HG03558 (cell line): ENCODE measurements around the gene PDCD10.

Experiments used
- ATAC-seq: cut with Tn5 transposase; IDR thresholded peaks from one replicate; pipeline ENCODE4 v1.9.1; 2021; ENCODE audit warnings: moderate number of reproducible peaks; ENCODE audit not compliant: unreplicated experiment; ENCODE audit errors: extremely low read depth

Gene PDCD10

GRCh38 chr3:167734498-167735232 is at the start of gene PDCD10:
PDCD10 (minus strand) TSS chr3:167734892; CDS start chr3:167720157, 14,735 bp downstream.
- ATAC-seq, result peak; percentile 82

GRCh38 chr3:167783781-167784180 is 49.1 kb upstream of the PDCD10 start:
- ATAC-seq, result no peak

- ATAC-seq, result no peak
Observed at GRCh38 chr3:167780214-167780883, 45.7 kb upstream of the PDCD10 start.

GRCh38 chr3:167777356-167777755 is 42.7 kb upstream of the PDCD10 start:
- ATAC-seq, result peak; percentile 36

DNA sequence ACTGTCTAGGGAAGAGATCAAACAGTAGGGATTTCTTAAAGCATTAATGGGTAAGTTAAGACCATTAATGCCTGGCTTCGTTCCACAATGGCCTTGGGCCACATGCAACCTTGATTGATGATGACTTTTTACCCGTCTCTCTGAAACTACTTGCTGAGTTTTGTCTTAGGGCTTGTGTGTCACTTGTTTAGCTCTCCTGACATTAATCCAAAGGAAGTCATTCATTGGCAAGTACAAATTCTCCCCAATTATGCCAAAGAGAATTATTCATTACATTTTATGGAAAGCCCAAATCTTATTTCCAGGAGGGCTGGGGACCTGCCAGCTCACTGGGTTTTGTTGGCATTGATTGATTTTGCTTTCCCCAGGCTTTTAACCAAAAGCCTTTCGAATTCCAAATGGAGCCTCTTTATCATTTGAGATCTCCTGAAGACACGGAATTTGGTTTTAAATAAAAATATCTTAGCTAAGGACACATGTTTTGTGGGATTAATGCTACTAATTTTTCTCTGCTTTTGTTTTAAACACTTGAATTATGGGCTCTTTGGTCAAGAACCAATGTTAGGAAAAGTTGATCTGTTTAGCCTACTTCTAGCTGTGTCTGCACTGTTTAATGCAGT is 41.5 kb upstream of the PDCD10 start:
- no peak for ATAC-seq

GRCh38 chr3:167773584-167773983 is 38.9 kb upstream of the PDCD10 start:
- ATAC-seq, result peak; percentile 85

GRCh38 chr3:167772992-167773391 is 38.3 kb upstream of the PDCD10 start:
- ATAC-seq, result no peak

DNA sequence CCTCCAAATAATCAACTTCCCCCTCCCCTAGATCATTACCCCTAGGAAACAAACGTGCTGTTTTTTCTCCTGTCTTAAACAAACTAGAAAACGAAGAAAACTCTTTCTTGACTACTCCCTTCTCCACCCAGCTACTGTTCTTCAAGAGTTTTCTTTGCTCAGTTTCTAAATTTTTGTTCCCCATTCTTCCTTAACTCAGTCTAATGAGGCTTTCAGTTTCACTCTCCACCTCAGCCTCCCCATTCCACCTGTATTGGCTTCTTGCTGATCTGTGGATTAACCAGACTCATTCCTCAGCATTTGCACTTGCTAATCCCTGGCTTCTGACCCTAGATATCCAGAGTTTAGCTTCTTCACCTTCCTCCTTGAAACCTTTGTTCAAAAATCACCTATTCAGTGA is 27.6 kb upstream of the PDCD10 start:
- ATAC-seq, result no peak

GRCh38 chr3:167761302-167761701 is 26.6 kb upstream of the PDCD10 start:
- no peak for ATAC-seq

GRCh38 chr3:167754049-167754448 is 19.4 kb upstream of the PDCD10 start:
- ATAC-seq, result no peak

GRCh38 chr3:167750272-167750971 is 15.7 kb upstream of the PDCD10 start:
- peak; percentile 99 for ATAC-seq

DNA sequence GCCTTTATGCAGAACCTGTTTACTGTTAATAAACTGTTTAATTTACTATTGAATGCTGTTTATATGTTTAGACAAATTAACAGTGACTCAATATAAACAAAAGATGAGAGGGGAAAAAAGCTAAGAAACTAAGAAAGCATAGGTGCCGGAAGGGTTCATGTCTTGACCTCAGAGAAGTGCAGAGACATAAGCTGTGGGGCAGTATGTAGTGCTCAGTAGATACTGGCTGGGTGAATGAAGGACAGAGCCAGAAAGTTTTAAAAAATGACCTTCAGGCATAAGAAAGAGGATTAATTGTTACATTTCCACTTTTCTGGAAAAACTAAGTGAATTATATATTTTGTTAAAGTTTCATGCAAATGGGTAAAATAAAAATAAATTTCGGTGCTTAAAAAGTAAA is 15.0 kb upstream of the PDCD10 start:
- ATAC-seq, result no peak

- ATAC-seq, result no peak
Observed at GRCh38 chr3:167749209-167749608, 14.5 kb upstream of the PDCD10 start.

DNA sequence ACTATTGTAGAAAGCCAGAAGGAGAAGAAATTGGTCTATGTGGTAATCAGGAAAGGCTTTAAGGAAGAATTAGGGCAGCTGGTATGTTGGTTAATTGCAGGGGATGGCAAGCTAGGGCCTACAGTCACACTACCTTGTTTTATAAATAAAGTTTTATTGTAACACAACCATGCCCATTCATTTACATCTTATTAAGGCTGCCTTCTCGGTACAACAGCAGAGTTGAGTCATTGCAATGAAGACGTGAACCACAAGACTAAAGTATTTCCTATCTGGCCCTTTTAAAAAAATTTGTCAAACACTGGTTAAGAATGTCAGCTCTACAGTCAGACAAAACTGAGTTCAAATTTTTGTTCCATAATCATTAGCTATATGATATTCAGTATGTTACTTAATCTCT is 9.1 kb upstream of the PDCD10 start:
- ATAC-seq, result no peak

DNA sequence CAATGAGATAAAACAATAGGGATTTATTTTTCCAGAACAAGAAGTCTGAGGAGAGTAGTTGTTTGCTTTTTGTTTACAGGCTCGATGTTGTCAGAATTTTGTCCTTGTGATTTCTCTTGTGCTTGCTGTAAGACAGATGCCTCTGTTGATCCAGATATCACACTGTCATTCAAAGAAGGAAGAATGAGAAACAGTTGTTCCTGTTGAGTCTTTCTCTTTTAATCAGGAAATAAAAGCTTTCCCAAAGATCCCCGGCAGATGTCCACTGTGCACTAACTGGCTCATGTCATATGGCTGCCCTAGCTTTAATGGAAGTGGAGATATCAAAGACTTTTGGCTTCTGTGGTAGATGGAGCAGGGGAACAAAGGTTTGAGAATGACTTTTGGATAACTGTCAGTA is 7.6 kb upstream of the PDCD10 start:
- ATAC-seq, result no peak

DNA sequence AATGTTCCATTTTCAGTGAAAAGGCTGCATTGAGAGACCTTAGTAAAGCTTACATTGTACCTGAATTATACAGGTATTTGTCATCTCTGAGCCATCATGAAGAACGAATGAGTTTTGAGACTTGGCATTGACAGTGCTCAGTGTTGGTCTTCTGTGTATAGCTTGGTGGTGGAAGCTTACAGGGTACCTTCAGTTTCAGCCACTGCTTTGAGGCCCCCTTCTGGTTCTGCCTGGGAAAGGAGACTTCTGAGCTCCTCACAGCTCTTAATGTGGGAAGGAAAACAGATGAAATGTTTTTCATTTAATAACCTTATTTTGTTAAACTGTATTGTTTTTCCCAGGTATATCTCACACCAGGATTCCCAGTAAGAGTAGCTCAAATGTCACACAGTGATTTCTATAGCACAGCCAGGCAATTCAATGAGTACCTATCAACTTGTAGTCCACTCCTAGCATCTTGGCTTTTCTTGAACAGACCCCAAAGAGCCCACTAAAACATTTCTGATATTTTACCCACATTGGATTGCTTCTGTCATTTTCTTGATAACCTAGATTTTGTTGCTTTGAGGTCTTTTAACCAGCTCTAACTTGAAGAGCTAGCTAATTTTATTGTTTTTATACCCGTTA is 6.4 kb upstream of the PDCD10 start:
- peak; percentile 97 for ATAC-seq

- no peak for ATAC-seq
Observed at GRCh38 chr3:167739190-167739810, 4.6 kb upstream of the PDCD10 start.

DNA sequence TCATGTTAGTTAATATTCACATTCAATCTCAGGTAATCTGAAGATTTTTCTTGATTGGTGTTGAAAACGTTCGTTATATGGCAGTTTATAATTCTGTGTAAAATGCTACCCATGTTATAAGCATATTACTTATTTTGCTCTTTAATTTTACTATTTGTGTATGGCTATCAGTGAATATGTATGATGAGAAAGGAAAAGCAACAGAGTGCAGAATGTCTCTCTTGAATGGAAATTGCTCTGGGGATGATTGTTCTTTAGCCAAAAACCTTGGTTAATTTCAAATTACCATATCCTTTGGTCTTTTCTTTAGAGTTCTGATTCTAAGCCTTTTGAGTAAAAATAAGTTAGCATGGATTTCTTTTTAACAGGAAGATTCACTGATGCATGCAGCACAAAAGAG is 3.3 kb upstream of the PDCD10 start:
- ATAC-seq, result no peak

- ATAC-seq, result no peak
Observed at GRCh38 chr3:167736997-167737396, 2.3 kb upstream of the PDCD10 start.

DNA sequence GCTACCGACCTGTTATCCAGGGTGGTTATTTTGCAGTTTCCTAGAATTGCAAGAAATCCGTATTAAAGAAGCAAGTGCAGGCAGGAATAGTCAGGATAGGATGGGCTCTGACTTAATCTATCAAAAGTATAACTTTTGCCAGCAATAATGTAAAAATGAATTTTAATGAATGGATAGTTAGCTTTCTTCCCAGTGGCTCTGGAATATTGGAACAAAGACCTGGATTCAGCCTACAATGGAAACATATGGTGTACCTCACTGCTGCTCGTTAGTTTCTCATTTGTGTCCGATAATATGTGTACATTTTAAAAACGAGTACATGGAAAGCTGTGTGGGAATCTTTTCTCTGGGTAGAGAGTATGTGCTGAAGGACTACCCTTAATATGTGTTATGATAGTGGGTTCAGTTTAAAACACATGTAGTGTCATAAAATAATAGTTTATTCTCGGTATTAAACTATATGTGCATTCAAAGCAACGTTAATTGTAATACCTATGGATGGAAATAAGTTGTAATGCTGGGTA is 1.6 kb upstream of the PDCD10 start:
- no peak for ATAC-seq
